Measurements from ENCODE around the gene ZNF593. TPM values are rescaled to one million over a fixed set of nuclear protein-coding genes. Genes with fewer than 3 reads are reported as not detected.

Gene ZNF593
- total and polyA plus RNA-seq, 9 of the 15 experiments (the other 6 are each of a cell fraction or from before 2014, with no cell fraction given): 9.8 to 334 (median 48.2) TPM

- TF ChIP-seq FOXK2 (conservative IDR thresholded peaks at IDR 0.05 in 1 of 2, IDR thresholded peaks at IDR 0.05 in 1 of 2; ENCODE audit: low read depth in 2 of 2): peak; percentile 37 to 51; a peak in 1 of 4 replicates
- no peak for TF ChIP-seq MCM3 (IDR thresholded peaks at IDR 0.05)
- TF ChIP-seq ZNF324 (CRISPR knock-in tag; IDR thresholded peaks at IDR 0.05): no peak
- no peak for TF ChIP-seq DIDO1 (tag; IDR thresholded peaks at IDR 0.05; ENCODE audit: low read depth)
- TF ChIP-seq E2F1 (CRISPR knock-in tag; IDR thresholded peaks at IDR 0.05): peak; percentile 28; the same call in 1 of the 2 replicates
- TF ChIP-seq TRIM25 (IDR thresholded peaks at IDR 0.05; ENCODE audit: borderline replicate concordance): no peak
- TF ChIP-seq TCF7L2 (IDR thresholded peaks at IDR 0.05; ENCODE audit: low read depth, low read length): no peak
- TF ChIP-seq POLR2A (conservative IDR thresholded peaks at IDR 0.05): no peak
- TF ChIP-seq TFAM (CRISPR knock-in tag; conservative IDR thresholded peaks at IDR 0.05): no peak
- TF ChIP-seq EZH2 (IDR thresholded peaks at IDR 0.05; ENCODE audit: borderline replicate concordance, low read depth, low read length): no peak
- TF ChIP-seq RBM25 (IDR thresholded peaks at IDR 0.05; ENCODE audit: low read depth, low read length, severe bottlenecking): no peak
- no peak for TF ChIP-seq GATAD2B (IDR thresholded peaks at IDR 0.05; ENCODE audit: borderline replicate concordance)
- no peak for TF ChIP-seq PYGO2 (tag; IDR thresholded peaks at IDR 0.05)
- no peak; the same call in 1 of the 2 replicates for TF ChIP-seq KLF1 (tag; IDR thresholded peaks at IDR 0.05)
- TF ChIP-seq STAG1 (CRISPR knock-in tag; IDR thresholded peaks at IDR 0.05; ENCODE audit: borderline replicate concordance): no peak
- no peak for TF ChIP-seq HDAC8 (tag; IDR thresholded peaks at IDR 0.05)
- TF ChIP-seq IRF2 (CRISPR knock-in tag; IDR thresholded peaks at IDR 0.05): no peak
- TF ChIP-seq CGGBP1 (CRISPR knock-in tag; IDR thresholded peaks at IDR 0.05): no peak
- no peak for TF ChIP-seq PHF8 (IDR thresholded peaks at IDR 0.05; ENCODE audit: borderline replicate concordance, low read length)
- peak in 1 of 2 experiments; percentile 53; a peak in 1 of 4 replicates for TF ChIP-seq RCOR1 (IDR thresholded peaks at IDR 0.05; ENCODE audit: borderline replicate concordance in 1 of 2, low read depth in 2 of 2, low read length in 2 of 2)
- peak; percentile 67 for TF ChIP-seq BACH1 (tag; IDR thresholded peaks at IDR 0.05)
- TF ChIP-seq ZNF274 (IDR thresholded peaks at IDR 0.05; ENCODE audit: borderline replicate concordance, low read depth, low read length): no peak
- TF ChIP-seq KDM4B (IDR thresholded peaks at IDR 0.05; ENCODE audit: borderline replicate concordance in 2 of 2, low read depth in 1 of 2): no peak
- no peak for TF ChIP-seq MCM7 (IDR thresholded peaks at IDR 0.05)
- no peak for TF ChIP-seq ZFP36 (IDR thresholded peaks at IDR 0.05; ENCODE audit: low read depth, low read length, partially characterized antibody)
- peak; percentile 74 for TF ChIP-seq TAL1 (IDR thresholded peaks at IDR 0.05)
Observed at GRCh38 chr1:26121854-26122773, 47.6 kb upstream of the ZNF593 start (continued).
